GM18507 (cell line): ENCODE data around the gene CXXC4.

Source experiments
- DNase-seq: peaks from one replicate; pipeline ENCODE4 v3.0.0; 2011; ENCODE audit warnings: low read depth; ENCODE audit not compliant: insufficient read length; ENCODE audit errors: extremely low spot score
- FAIRE-seq: peaks from 2 replicates; lab custom pipeline; 2011; peaks lifted over from hg19 to GRCh38; lab: Jason Lieb, UNC

CXXC4 gene

GRCh38 chr4:104429150-104429741, 65.4 kb downstream of the CXXC4 start:
- FAIRE-seq (no peak), DNase-seq (no peak)

- no peak for FAIRE-seq
Observed at GRCh38 chr4:104425948-104426347, 68.7 kb downstream of the CXXC4 start.

GRCh38 chr4:104424989-104425388, 69.7 kb downstream of the CXXC4 start:
- DNase-seq (no peak), FAIRE-seq (no peak)

More at GRCh38 chr4:104425948-104426347, 68.7 kb downstream of the CXXC4 start:
- DNase-seq = no peak

GRCh38 chr4:104424475-104424941, 70.2 kb downstream of the CXXC4 start:
- DNase-seq (no peak), FAIRE-seq (no peak)

- DNase-seq (no peak), FAIRE-seq (no peak)
Observed at GRCh38 chr4:104421566-104421965, 73.1 kb downstream of the CXXC4 start.

GRCh38 chr4:104420766-104421165, 73.9 kb downstream of the CXXC4 start:
- no peak for DNase-seq
- FAIRE-seq = no peak
